Stromal cell of bone marrow (primary cell): ENCODE results near the gene SNAI3.
"Not testable (repeated sequence)": the region's sequence is repeated elsewhere in the genome, so short reads cannot be mapped to it uniquely, and the experiment has no call there.

ENCODE experiments used
- DNase-seq: peaks from one replicate; pipeline ENCODE4 v3.0.0-alpha.2; 2012; ENCODE audit warnings: low read depth

Gene SNAI3

DNA sequence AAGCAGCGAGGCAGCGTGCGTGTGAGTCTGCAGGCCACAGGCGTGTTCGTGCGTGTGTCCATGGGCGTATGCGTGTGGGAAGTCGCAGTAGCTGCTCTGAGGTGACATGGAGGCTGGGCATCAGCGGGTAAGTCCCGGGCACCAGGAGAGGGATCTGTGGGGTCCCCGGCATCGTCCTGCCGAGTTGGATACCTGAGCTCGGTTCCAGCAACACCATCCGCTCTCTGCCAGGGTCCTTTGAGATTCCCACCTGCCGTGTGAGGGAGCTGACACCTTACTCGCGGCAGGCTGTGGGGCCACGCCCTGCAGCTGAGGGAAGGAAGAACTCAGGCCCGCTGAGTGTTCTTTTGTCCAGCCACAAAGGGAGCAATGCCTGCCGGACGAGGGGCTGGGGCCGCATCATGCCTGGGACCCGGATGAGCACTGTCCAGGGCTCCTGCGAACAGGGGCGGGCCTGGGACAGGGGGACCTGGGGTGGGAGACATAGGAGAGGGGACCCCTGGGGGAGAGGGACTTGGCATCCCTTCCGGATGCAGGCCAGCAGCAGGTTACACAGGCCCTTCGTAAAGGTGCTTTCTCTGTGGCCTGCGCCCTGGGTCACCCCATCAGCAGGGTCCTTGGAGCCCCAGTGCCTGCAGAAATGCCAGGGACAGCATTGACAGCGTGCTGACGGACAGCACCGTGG, 5.0 kb upstream of the SNAI3 start:
- no peak for DNase-seq

DNA sequence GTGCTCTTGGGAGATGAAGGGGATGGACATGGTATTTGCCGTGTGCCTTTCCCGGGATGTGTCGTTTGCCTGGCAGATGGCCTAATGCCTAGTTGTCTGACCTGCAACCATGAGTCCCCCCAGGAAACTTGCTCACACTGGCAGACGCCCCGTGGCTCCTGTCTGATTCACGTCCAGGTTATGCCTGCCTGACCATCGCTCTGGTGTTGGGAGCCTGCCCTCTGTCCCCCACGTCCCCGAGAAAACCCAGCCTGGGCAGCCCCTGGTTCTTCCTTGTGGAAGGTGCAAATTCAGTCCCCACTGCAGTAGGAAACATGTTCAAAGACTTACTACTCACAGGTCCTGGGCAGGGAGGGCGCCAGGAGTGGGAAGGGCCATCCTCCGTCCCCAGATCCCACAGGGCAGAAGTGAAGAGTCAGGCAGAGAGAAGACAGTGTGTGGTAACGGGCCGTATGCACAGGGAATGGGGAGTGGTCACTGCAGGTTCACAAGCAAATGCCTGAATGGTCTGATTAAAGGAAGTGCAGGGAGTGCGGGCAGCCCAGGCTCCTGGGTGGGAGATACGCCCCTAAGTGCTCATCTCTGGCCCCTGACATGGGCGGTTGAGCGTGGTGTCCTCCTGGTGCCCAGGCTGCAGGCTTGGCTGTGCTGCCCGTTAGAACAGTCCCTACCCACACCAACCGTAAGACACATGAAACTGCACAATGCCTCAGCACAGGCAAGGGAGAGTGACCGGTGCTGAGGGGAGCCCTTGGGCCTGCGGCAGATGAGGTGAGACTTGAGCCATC, 4.2 kb upstream of the SNAI3 start:
- no peak for DNase-seq

DNA sequence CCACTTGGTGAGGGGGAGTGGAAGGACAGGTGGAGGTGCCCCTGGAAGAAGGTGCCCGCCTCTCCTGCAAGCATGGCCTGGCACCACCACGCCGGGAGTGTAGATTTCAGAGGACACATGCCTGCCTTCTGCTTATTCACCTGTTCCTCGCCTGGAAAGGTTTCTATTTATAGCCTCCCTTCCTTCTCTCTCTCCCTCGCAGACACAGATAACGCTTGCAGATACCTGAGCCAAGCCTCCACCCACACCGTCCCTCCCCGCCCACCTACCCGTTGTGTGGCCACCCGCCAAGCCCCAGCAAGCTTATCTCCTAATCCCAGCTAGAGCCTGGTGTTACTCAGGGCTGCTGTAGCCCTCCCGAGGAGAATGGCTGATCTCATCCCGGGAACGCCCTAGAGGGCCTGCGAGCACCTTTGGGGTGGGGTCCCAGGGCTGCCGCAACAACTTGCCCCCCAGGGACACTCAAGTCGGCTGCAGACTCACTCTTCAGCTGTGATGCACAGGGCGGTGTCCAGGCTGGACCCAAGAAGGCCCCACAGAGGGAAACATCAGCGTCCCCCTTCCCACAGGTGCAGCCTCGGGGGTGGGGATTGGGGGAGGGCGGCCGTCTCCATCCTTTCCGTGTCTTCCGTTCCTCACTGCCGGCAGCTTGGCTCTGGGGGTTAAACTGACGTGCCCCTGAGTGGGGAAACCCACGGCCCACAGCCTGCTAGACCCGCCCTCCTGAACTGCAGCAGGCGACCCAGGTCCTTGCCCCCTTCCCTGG, 1.9 kb upstream of the SNAI3 start:
- no peak for DNase-seq

DNA sequence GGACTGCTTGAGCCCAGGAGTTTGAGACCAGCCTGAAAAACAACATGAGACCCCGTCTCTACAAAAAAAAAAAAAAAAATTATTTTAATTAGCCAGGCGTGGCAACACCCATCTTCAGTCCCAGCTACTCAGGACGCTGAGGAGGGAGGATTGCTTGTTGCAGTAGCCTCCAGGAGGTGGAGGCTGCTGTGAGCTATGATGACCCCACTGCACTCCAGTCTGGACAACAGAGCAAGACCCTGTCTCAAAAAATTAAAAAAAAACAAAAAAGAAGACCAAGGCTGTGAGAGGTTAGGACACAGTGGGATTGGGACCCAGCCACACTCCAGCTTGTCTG, 1.3 kb upstream of the SNAI3 start:
- DNase-seq: no peak

DNA sequence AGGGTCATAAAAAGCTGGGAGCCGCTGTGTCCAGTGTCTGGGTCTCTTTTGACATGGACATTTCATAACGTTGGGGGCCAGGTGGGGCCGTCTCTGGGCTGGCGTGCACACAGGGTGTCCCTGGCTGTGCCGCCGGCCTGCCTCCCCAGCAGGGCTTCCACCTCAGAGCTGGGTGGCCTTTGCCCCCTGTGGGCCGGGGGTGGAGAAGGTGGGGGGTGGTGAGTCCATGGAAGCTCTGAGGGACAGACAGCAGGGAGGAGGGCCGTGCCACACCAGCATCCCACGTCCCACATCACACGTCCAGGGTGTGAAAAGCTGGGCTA, 908 bp upstream of the SNAI3 start:
- no peak for DNase-seq

DNA sequence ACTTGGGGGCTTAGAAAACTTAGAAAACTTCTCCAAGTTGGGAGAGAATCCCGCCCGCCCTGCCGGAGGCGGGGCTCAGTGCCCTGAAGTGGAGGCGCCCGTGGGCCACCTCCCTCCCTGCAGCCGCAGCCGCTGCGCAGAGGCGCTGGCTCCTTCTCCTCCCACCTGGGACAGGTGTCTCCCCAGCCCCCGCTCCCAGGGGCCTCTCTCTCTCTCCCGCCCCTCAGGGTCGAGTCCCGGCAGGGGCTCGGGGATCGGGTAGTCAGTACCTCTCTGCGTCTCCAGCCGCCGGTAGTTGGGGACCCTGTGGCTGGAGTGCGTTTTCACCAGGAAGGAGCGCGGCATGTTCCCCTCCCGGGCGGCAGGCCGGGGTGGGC, 257 bp downstream of the SNAI3 start:
- no peak for DNase-seq

DNA sequence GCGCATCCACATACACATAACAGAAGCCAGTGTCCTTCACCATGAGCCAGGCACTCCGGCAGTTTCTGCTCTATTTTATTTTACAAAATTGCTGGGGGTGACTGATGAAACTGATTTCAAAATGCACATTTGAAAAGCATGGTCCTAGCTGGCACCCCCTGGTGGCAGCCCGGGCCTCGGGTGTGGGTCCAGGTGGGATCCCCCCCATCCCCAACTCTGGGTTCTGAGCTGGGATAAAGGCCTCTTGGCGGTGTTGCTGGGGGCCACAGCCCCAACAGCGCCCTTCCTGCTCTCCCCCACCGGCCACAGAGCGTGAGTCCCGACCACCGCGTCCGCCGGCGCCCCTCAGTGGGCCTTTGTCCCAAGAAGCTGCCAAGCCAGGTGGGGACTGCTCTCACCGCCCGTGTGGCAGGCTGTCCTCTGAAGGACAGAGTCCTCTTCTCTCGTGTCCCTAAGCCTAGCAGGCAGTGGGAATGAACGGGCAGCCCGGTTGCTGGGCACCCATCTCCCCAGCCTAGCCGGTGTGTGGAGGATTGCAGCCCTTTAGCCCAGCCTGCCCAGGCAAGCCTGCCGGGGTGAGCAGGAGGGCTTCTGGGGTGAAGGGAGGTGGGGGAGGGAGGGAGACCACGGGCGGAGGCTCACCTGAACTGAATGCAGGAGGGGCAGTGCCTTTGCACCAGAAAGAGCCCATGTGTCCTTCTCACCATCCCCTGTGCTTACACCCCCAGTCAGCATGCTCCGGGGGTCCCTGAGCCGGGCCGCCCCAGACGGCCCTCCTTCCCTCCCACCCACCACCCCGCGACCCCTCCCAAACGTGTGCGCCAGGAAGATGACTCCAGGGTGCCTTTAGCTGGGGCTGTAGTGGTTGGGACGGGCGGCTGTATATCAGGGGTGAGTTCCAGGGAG, 898 bp downstream of the SNAI3 start:
- peak; percentile 40 for DNase-seq

DNA sequence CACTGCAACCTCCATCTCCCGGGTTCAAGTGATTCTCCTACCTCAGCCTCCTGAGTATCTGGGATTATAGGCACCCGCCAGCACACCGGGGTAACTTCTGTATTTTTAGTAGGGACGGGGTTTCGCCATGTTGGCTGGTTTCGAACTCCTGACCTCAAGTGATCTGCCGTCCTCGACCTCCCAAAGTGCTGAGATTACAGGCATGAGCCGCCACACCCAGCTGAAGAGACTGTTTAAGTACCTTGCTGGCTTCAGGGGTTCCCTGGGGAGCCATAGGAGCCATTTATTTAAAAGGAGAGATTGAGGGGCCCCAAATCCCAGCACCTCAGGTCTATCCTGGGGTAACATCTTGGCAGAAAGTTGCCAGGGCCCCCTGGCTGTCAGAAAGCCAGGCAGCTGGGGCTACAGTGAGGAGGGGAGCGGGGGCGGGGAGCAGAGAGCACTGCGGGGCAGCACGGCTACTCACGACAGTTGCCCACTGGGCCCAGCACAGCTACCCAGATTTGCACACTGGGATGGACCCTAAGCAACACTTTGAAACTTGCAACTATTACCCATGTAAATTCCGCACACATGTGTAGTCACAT, 1.6 kb downstream of the SNAI3 start:
- no peak for DNase-seq

DNA sequence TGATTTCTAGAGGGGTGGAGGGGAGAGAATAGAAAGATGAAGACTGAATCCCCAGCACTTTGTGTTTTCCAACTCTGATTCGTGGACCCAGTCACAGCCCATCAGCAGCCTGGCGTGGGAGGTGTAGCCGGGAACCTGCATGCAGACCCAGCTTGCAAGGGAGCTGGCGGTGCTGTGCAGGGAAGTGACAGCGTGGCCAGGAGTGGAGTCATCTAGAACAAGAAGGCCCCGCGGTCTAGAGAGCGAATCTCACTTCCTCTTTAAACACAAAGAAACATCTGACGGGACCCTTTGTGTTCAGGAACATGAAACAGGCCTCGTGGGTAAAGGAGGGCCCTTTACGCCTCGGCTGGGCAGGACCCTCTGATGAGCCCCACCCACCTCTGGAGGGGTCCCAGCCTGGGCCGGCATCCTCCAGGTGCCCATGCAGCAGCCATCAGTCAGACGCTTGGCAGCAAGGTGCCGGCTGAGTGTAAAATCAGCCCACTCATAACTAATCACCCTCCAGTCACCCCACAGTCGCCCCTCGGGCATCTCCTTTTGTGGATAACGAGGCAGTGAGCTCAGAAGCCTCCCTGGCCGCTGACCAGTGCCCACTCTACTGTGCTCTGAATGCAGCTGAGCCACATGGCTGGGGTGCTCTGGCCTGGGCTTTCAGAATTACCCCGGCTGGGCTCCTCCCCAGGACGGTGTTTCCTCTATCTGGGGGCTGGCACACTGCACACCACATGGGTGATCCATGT, 4.4 kb downstream of the SNAI3 start:
- no peak for DNase-seq

DNA sequence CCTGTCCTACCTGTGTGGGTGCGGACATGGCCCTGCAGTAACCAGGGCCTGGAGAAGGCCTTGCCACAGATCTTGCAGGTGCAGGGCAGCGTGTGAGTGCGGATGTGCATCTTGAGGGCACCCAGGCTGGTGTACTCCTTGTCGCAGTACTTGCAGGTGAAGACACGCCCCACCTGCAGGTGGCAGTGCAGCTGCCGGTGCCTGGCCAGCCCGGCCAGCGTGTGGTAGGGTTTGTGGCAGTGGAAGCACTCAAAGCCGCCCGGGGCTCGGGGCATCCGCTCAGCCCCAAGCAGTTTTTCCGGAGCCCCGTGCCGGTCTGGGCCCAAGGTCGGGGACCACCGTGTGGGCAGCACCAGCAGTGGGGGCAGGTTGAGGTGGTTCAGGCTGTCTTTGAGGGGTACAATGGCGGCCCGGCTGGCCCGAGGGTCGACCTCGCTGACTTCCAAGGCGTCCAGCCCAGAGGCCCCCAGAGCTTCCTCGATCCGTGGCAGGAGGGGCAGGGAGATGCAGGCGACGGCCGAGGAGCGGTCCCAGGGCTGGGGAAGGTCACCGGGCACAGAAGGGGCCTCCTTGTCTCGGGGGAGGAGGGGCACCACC, 5.1 kb downstream of the SNAI3 start:
- DNase-seq: no peak

DNA sequence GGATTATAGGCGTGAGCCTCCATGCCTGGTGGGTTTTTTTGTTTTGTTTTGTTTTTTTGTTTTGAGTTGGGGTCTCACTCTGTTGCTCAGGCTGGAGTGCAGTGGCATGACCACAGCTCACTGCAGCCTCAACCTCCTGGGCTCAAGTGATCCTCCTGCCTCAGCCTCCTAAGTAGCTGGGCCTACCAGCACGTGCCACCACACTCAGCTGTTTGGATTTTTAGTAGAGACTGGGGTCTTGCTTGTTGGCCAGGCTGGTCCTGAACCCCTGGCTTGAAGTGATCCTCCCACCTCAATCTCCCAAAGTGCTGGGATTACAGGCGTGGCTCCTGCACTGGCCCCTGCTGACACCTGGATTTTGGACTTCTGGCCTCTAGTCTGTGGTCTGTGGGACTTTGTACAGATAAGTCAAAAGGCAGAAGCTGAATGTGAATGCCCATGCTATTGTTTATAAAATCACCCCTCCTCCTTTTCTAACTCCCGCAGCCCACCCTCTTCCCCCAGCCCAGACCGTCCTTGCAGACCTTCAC, 5.7 kb downstream of the SNAI3 start:
- no peak for DNase-seq

DNA sequence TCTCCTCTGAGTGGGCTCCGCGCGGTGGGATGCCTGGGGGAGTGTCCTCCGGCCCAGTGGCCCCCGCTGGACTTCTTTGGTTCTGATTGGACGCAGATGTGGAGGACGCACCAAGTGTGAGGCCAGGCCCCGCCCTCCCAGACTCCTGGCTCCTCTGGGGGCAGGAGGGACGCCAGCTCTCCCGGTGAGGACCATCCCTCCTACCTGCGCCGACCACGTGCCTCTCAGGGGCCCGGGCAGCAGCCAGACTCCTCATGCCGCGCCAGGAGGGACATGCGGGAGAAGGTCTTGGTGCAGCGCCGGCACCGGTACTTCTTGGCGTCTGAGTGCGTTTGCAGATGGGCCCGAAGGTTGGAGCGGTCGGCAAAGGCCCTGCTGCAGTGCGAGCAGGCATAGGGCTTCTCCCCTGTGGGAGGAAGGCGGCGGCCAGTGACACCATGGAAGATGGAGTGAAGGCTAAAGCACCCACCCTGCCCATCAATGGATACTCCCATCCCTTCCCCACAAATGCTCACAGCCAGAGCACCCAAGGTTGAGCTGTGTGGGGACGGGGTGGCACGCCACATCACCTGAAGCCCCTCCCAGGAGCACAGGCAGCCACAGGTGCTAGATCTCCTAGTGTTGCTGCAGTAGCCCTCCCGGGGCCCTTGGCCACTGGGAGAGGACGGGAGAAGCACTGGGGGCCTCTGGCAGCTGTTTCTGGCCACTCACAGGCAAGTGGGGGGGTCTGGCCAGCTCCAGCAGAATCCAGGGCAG, 7.9 kb downstream of the SNAI3 start:
- DNase-seq: no peak

DNA sequence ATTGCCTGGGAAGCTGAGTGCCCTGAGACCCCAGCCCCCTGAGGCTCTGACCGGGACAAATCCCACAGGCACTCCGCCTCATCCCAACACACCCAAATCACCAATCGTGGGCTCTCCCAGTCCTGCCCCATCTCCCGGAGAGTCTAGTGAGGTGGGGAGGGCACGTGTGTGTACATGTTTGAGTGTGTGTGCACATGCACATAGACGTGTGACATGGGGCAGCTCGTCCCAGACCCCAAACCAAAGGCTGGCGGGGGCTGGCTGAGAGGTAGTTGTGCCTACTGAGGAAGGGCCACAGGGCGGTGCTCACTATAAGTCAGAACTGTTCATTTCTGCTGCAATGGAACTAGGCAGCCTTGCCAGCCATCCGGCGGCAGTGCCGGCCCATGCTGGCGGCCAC, 8.6 kb downstream of the SNAI3 start:
- no peak for DNase-seq

DNA sequence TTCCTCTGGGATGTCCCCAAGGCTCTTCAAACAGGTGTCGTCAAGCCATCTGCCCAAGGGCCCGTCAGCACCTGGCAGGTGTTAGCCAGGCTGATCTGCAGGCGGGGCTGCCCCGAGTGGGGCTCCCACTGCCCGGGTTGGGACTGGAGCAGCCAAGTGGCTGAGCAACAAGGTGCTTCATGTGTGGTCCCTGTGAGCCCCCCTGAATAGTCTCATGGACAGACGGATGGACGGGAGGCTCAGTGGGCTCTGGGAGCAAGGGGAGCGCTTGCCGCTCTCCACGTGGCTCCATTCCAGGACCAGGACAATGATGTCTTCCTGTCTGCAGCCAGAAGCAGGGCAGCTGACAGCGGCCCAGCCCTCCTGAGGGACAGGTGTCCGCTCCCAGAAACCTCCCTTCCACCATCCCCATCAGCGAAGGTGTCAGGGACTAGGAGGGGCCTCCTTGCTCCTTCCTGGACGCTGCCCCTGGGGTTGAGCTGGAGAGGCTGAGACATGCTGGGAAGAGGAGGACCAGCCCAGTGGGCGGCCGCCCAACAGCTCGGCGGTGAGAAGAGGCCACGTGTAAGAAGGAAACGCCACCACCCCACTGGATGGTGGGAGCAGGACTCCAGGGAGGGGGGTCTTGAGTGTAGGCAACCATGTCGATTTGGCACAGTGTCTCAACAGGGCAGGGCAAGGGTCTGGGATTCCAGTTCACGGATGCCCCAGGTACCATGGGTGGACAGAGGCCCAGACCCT, 9.6 kb downstream of the SNAI3 start:
- DNase-seq: no peak

DNA sequence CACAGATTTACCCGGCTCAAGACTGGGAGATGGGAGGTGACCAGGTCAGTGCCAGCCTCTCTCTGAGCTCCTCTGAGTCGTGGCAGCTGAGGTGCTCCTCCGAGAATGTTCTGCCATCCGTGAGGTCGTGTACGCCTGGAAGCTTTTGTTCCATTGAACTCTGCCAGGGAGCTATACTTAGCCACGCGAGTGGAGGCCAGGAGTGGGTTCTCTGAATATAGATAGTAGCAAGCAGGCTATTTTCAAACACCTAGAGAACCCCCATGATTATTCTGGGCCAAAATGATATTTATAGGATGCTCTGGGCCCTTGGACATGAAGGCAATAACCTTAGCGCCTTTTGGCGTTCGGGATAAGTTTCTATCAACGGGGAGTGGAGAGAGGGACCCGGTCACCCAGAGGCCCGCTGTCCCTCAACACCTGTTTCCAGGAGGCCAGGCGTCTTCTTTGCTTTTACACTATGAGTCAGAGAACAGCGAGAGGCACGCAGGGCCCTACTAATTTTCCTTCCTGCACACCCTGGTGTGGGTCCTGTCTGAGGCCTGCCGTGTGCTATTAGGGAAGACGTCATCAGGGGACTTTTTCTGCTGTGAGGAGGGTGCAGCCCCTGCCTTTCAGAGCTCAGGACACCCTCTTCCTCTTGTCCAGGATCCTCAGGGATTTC, 12.5 kb downstream of the SNAI3 start:
- DNase-seq: no peak

DNA sequence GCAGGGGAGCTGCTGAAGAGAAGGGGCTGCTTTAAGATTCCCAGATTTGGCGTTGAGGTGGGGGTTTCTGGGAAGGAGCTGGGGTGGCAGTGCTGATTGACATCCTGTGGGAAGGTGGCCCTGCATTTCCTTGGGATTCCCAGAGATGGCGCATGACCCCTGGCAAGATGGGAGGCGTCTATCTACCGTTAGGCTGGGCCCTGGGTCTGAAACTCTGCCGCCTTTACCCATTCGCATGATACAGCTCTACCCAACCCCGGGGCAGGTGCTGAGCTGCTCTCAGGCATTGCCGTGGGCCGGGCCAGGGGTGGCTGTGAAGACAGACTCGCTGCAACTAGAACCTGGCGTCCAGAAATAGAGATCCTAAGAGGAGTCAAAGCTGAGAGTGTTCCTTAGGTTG, 13.5 kb downstream of the SNAI3 start:
- no peak for DNase-seq

DNA sequence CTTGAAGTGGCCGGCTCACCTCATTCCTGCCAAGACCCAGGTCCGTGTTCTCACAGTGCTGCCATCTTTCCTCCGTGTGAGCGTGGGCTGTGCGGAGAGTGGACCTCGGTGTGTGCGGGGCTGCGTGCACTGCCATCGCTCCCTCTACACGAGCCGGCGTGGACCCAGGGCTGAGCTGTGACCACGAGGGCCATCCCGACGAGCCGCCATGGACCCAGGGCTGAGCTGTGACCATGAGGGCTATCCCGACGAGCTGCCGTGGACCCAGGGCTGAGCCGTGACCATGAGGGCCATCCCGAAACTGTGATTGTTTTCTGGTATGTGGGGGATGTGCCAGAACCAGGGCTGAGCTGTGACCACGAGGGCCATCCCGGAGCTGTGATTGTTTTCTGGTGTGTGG, 14.5 kb downstream of the SNAI3 start:
- DNase-seq: no peak

DNA sequence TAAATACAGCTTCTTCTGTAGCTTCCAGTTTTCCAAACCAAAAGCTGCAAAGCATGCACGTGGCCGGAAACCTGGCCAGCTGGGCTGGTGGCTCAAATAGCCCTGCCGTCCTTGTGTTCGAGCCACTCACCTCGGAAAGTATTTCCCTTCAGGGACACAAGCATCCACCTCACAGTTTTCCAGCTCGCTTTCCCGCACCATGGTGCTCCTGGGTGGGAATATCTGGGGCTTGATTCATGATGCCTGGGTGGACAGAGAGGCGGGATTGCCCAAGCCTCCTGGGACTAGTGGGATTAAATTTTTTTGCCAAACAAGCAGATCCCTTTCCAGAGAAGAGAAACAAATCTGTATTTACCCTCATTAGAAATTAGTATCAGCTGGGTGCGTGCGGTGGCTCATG, 16.3 kb downstream of the SNAI3 start:
- DNase-seq: peak; percentile 61

DNA sequence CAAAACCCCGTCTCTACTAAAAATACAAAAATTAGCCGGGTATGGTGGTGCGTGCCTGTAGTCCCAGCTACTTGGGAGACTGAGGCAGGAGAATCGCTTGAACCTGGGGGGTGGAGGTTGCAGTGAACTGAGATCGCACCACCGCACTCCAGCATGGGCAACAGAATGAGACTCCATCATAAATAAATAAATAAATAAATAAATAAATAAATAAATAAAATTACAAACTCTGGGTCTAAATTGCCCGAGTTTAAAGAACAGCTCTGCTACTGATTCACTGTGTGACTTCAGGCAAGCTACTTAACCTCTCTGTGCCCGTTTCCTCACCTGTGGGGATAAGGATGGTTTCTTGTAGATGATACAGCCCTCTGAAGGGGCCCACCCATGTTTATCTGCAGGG, 16.8 kb downstream of the SNAI3 start:
- DNase-seq: not testable (repeated sequence)
